IPS-11a (cell line): ENCODE results near the gene WDR45B.
"Not testable (repeated sequence)": the region's sequence is repeated elsewhere in the genome, so short reads cannot be mapped to it uniquely, and the experiment has no call there.

Experiments
- H3K4me3 ChIP-seq: one replicate; pipeline ENCODE4 v1.5.1; 2013; ENCODE audit warnings: low read depth, low read length, control low read depth

Gene WDR45B

DNA sequence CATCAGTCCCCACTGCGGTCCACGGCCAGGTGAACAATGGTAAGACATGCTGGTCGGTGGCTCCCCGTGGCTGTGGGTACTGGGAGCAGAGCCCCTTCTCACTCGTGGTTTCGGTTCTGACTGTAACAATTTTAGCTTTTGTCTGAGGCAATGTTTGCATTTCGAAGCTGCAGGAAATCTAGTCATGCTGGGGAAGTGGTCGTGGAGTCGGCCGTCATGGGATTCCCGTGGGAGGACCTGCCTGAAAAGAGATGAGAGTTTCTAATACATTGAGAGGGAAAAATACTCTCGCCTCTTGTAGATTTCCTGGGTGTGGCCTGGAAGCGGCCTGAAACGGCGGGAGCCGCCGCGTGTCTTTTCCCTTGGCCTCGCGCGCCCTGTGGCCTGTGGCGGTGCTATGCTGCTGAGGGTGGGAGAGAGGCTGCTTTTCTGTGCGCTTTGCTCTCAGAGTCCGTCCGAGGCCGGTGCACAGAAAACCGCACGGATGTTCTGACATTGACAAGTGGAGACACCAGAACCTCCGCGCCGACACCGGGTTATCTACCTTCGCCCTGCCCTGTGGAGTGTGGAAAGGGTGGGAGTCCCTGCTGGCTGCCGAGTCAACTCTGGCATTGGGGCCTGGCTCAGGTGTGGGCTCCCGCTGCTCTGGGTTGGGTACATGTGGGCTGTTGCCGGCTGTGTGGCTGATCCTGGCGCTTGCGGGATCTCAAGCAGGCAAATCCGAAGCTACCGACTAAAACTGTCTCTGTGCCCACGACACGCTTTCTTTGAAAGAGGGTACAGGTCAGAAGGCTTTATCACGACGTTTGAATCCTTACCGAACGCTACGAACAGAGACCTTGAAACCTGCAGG lies 60.8 kb downstream of the WDR45B start:
- no peak overlapping the region for H3K4me3 ChIP-seq

DNA sequence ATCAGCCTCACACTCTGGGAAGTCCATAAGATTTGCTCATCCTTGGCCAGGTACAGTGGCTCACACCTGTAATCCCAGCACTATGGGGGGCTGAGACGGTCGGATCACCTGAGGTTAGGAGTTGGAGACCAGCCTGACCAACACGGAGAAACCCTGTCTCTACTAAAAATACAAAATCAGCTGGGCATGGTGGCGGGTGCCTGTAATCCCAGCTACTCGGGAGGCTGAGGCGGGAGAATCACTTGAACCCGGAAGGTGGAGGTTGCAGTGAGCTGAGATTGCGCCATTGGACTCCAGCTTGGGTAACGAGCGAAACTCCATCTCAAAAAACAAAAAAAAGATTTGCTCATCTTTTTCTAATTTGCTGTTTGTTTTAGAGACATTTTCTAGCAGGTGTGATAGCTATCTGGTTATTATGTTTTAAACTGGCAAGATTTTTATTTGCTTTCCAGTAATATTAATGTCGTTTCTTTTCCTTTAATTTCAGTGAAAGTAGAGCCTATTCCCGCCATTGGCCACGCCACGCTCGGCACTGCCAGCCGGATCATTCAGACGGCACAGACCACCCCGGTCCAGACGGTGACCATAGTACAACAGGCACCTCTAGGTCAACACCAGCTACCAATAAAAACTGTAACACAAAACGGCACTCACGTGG lies 61.5 kb downstream of the WDR45B start:
- no peak overlapping the region for H3K4me3 ChIP-seq

DNA sequence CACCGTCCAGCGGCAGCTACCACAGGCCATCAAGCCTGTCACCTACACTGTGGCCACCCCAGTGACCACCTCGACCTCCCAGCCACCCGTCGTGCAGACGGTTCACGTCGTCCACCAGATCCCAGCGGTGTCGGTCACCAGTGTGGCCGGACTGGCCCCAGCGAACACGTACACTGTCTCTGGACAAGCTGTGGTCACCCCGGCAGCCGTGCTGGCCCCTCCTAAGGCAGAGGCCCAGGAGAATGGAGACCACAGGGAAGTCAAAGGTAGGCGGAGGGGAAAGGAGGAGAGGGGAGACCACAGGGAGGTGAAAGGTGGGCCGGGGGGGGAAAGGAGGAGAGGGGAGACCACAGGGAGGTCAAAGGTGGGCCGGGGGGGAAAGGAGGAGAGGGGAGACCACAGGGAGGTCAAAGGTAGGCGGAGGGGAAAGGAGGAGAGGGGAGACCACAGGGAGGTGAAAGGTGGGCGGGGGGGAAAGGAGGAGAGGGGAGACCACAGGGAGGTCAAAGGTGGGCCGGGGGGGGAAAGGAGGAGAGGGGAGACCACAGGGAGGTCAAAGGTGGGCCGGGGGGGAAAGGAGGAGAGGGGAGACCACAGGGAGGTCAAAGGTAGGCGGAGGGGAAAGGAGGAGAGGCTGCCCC lies 62.2 kb downstream of the WDR45B start:
- not testable (repeated sequence) for H3K4me3 ChIP-seq

DNA sequence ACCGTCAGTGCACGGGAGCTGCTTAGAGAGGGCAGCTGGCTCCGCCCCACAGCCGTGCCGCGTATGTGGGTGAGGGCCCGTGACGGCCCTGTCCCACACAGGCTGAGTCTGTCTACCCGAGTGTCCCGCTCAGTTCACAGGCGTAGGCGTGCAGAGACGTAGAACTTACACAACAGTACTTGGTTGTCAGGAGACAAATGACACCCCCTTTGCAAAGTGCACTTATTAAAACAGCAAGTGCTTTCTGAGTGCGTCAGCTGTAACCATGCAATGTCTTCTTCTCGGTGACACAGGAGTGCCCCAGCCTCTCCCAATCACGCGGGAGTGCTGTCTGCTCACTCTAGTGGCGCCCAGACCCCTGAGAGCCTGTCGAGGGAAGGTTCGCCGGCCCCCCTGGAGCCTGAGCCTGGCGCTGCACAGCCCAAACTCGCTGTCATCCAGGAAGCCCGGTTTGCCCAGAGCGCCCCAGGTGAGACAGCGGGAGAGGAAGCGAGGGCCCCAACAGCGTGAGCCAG lies 64.5 kb downstream of the WDR45B start:
- no peak overlapping the region for H3K4me3 ChIP-seq

DNA sequence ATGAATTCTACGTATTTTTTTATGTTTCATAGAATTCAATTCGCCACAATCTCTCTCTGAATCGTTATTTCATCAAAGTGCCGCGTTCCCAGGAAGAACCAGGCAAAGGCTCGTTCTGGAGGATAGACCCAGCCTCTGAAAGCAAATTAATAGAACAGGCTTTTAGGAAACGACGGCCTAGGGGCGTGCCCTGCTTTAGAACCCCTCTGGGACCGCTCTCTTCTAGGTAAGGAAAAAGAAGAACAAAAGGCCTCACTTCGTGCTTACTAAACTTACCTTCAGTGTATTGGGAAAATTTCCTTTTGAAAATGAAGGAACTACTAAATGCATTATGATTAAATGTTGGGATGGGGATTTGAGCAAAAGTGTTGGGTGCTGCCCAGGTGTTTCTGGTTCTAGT lies 65.5 kb downstream of the WDR45B start:
- H3K4me3 ChIP-seq = no peak overlapping the region

DNA sequence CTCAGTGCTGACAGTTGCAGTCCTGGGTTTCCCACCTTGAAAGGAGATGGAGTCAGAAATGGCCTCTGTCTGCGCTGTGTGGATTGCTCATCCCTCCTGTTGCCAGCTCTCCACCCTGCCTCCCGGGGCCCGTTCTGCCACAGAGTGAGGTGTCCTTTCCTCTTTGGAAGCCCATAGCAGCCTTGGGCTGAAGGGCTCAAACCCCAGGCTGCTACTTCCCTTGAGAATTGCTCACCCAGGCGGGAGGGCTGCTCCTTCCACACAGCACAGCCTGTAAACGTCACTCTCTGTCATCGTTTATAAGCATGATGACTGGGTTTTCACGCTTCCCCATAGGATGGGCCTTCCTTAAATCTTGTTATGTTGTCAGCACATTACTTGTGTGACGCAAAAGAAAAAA lies 66.0 kb downstream of the WDR45B start:
- no peak overlapping the region for H3K4me3 ChIP-seq

DNA sequence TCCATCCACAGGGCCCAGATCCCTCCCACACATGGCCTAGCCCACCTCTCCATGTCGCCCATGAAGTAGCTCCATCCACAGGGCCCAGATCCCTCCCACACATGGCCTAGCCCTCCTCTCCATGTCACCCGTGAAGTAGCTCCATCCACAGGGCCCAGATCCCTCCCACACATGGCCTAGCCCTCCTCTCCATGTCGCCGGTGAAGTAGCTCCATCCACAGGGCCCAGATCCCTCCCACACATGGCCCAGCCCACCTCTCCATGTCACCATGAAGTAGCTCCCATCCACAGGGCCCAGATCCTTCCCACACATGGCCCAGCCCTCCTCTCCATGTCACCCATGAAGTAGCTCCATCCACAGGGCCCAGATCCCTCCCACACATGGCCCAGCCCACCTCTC lies 68.3 kb downstream of the WDR45B start:
- not testable (repeated sequence) for H3K4me3 ChIP-seq

DNA sequence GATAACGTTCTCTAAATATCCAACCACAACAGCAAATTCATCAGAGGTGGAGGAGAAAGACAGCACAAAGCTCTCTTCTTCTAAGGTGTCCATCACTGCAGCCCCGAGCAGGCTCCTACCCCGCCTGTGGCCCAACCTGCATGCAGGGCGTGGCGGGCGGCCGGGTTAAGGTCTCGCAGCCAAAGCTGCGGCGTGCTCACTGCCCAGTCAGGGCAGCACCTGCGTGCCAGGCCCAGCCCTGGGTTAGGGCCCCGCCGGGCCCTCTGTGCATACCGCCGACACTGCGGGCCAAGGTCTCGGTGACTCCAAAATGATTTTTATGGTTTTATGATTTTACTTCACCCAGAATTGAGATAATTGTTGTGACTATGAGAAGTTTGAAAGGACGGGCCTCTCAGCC lies 70.9 kb downstream of the WDR45B start:
- H3K4me3 ChIP-seq = no peak overlapping the region

DNA sequence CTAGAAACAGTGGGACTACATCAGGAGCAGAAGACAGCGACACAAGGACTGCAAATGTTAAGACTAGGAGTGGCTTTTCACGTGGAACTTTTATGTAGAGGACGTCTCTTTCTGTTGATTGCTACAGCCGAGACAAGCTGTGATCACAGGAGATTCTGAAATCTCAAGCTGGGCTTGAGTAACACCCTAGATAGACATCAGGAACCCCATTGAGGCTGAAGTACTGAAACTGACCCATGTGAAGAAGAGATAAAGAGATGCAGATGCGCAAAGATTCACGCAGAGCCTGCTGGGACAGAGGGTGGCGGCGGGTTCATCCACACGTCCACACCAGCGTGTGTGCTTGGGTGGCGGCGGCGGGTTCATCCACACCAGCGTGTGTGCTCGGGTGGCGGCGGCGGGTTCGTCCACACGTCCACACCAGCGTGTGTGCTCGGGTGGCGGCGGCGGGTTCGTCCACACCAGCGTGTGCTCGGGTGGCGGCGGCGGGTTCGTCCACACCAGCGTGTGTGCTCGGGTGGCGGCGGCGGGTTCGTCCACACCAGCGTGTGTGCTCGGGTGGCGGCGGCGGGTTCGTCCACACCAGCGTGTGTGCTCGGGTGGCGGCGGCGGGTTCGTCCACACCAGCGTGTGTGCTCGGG lies 72.5 kb downstream of the WDR45B start:
- H3K4me3 ChIP-seq = not testable (repeated sequence)

DNA sequence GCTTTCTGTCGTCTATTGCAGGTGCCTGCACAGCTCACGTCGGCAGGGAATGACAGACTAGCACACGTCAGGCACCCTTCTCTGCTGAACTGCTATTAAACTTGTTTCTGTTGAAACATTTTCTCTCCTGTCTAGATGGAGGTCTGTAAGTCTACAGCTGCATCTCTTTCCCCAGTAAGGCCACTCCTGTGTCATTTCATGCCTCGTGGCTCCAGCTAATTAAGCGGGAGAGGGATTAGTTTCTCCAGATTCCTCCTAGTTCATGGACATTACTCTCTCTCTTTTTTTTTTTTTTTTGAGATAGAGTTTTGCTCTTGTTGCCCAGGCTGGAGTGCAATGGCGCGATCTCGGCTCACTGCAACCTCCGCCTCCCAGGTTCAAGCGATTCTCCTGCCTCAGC lies 74.2 kb downstream of the WDR45B start:
- H3K4me3 ChIP-seq = no peak overlapping the region

DNA sequence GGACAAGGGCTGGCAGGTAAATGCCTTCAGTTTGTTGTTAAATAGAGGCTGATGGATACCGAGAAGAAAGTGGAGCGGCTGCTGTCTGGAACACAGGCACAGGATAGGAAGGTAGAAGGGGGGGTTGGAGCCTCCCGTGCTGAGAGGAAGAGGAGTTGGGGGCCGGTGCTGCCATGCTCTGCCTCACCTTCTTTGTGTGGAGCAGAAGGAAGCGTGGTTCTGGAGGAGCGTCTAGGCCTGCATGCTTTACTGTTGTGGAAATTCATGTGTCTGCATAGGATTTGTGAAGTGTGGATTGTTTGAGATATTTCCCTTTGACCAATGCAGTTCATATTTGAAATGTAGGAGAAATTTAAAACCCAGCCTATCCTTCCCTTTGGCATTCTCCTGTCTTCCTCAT lies 76.4 kb downstream of the WDR45B start:
- no peak overlapping the region for H3K4me3 ChIP-seq

DNA sequence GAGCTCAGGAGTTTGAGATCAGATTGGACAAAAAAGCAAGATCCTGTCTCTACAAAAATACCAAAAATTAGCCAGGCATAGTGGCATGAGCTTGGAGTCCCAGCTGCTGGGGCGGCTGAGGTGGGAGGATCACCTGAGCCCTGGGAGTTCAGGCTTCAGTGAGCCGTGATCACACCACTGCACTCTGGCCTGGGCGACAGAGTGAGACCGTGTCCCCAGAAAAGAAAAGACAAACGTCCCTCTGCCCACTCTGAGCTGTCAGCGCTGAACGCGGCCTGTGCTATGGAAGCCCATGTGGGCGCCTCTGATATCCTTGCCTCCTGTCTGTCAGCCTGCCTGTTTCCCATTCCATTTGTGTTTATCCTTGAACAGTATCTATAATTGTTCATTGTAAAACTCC lies 78.0 kb downstream of the WDR45B start:
- no peak overlapping the region for H3K4me3 ChIP-seq

DNA sequence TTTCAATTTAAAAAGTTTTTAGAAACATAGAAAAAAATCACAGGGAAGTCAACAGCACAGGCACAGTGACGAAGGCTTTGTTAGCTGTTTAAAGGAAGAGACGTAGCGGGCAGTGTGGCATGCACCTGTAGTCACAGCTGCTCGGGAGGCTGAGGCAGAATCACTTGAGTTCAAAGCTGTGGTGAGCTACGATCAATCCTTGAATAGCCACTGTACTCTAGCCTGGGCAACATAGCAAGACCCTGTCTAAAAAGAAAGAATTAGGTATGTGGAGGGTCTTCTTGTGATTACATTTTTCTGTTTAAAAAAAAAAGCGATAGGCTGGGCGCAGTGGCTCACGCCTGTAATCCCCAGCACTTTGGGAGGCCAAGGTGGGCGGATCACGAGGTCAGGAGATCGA lies 78.6 kb downstream of the WDR45B start:
- H3K4me3 ChIP-seq = no peak overlapping the region

DNA sequence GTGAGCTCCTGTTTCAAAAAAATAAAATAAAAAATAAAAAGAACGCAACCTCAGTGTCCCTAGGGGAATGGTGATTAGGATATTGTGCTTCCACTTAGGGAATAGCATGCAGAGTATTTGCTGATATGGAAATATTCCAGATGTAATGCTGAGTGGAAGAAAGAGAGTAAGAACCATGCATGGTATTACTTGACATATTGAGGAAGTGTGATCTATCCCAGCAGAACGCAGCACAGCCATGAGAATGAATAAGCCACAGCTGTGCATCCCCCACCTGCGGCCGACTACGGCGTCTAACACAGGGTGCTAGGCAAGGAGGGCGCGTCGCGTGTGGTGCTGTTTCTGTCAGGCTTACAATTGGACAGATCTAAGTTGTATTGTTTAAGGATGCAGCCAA lies 79.2 kb downstream of the WDR45B start:
- H3K4me3 ChIP-seq = no peak overlapping the region

DNA sequence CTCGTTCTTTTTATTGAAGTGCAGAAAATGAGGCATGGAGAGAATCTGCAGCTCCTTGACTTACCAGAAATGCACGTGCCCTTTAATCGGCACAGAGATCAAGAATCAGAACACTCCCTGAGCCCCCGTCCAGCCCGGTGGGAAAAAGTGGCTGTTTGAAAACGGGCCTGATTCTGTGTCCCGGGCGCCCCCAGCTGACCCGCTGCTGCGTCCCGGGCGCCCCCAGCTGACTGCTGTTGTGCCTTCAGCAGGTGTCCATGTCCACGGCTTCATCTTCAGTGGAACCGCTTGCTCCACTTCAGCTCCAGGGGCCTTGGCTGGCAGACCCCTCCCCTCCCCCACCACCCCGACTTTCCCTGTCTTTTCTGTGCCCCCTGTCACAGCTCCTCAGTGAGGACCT lies 81.0 kb downstream of the WDR45B start:
- no peak overlapping the region for H3K4me3 ChIP-seq

DNA sequence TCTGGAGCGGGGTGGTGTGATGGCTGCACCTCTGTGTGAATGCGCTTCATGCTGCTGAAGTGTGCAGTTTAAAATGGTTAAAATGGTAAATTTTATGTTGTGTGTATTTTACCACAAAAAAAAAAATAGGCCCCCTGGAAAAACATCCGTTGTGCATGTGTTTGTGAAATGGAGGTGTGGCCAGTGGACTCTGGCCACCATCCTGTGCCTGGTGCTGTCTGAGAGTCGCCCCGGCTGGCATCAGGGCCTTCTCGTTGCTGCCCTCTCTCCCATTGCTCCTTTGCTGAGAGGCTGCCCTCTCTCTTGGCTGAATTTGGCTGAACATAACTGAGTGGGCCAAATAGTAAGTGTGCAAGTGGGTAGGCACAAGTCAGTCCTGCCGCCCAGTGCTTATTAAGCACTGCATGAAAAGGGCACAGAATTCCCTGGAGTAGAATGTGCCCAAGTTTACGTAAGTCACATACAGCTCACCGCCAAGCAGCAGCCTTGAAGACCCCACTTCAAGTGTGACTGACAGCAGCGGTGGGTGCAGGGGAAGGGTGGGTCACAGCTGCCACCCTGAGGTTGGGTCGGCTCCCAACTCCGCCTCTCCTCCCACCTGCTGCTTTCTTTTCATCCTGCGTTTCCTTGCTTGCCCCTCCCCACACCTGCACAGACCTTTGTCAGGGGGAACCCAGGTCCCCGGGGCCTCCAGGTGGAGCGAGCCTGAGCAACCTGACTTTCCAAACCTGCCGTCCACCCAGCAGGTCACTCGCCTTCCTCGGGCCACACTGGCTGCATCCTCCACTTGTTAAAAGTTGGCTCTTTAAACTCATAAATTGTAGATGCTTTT lies 81.9 kb downstream of the WDR45B start:
- no peak overlapping the region for H3K4me3 ChIP-seq

DNA sequence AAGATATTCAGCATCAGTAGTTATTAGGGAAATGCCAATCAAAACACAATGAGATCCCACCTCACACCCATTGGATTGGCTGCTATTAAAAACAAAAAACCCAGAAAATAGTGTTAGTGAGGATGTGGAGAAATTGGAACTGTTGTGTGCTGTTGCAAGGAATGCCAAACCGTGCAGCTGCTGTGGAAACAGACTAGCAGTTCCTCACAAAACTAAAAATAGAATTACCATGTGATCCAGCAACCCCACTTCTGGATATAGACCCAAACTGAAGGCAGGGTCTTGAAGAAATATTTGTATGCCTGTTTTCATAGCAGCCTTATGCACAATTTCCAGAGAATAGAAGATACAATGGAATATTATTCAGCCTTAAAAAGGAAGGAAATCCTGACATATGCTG lies 82.7 kb downstream of the WDR45B start:
- no peak overlapping the region for H3K4me3 ChIP-seq
